Activated T-cell treated with anti-CD3 and anti-CD28 coated beads, Interleukin-2, amount 50 U/mL, for 1 hour (primary cell): ENCODE data around the gene BEND3.

Experiments used
- DNase-seq: peaks from one replicate; pipeline ENCODE4 v3.0.0-alpha.2; 2020

BEND3 gene

DNA sequence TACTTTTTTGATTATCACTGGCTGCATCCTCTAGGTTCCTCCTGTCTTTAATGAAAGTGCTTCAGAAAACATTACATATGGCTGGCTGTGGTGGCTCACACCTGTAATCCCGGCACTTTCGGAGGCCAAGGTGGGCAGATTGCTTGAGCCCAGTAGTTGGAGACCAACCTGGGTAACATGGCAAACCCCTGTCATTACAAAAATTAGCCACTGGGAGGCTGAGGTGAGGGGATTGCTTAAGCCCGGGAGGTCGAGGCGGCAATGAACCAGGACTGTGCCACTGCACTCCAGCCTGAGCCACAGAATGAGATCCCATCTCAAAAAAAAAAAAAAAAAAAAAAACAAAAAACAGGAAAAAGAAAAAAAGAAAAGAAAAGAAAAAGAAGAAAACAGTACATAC, 35.3 kb downstream of the BEND3 start:
- DNase-seq, result no peak

GRCh38 chr6:107079429-107079828, 35.9 kb downstream of the BEND3 start:
- DNase-seq, result no peak

DNA sequence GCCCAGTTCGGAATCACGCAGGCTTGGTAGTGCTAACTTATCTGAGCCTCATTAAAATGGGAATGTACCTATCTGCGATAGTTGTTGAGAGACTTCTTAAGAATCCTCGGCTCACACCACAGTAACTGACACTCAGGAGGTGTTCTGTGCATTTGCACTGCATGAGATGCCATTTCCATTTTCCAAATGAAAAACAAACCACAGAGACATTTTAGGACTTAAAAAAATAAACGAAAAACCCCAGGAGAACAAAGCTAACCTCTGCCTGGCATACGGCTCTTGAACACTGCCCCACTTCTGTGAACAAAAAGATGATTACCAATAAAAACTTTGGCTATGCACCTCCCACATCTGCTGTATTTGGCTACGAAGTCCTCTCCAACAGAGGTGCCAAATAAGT, 37.6 kb downstream of the BEND3 start:
- DNase-seq, result no peak

DNA sequence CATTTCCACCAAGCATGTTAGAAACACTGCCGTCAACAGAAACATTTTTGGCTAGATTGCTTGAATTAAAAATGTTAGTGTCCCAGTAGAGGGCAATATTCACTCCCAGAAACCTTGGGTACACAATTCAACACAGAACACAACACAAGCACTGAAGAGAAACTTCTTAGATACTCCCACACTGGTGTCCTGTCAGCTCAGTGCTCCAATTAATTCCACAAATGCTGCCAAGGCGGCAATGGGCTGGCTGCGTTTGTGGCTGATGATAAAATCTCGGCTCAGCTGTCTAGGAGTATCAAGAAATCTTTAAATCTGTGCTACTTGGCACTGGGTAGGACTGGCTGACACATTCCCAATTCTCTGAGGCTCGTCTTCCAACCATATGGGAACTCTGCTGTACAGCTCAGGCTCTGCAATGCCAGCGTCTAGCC, 39.3 kb downstream of the BEND3 start:
- no peak for DNase-seq

DNA sequence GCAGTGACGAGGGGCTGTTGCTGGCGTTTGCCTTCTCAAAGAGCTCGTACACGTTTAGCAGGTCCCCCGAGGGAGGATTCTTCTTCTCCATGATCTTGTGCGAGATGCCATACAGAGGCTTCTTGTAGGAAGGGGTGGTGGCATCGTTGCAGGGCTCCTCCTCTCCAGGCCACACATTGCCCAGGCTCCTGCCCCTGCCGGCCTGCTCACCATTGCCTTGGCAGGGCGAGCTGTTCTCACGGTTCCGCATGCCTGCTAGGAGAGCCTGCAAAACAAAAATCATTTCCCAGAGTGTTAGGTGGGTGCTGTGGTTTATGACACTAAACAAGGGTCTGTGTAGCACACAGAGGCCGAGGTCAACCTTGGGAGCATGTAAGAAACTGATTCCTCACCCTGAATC, 44.6 kb downstream of the BEND3 start:
- no peak for DNase-seq

- no peak for DNase-seq
Measured at GRCh38 chr6:107069631-107070548, 45.4 kb downstream of the BEND3 start.

DNA sequence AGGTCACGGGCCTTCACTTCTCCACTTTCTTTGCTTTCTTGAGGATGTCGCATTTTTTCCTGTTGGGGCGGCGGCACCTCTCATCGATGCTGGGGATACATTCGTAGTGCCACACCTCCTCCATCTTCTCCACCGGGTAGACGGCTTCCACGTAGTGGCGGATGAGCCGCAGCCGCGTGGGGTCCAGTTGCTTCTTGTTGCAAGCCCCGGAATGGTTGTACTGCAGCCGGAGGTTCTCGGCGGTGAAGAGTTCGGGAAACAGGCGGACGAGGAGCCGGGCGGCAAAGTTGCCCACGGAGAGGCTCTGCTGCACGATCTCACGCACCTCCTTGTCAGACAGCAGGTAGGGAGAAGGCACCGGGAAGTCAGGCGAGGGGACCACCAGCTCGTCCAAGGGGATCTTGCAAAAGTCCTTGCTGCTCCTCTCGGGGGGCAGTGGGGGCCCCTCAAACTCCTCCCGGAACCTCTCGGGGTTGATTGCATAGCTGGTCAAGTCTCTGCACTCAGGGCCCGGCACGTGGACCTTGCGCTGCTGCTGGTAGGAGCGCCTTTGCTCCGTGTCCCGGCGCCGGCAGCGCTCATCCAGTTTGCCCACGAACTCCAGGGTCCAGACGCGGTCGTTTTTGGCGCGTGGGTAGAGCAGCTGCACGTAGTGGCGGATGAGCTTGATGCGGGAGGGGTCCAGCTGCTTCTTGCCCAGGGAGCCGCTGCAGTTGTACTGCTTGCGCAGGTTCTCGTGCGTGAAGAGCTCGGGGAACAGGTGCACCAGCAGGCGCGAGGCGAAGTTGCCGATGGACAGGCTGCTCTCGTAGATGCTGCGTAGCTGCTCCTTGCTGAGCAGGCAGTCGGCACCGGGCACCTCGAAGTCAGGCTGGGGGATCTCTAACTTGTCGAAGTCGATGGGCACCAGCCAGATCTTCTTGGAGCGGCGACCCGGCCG, 46.4 kb downstream of the BEND3 start:
- DNase-seq, result no peak

GRCh38 chr6:107066697-107067659, 48.3 kb downstream of the BEND3 start:
- DNase-seq, result no peak

DNA sequence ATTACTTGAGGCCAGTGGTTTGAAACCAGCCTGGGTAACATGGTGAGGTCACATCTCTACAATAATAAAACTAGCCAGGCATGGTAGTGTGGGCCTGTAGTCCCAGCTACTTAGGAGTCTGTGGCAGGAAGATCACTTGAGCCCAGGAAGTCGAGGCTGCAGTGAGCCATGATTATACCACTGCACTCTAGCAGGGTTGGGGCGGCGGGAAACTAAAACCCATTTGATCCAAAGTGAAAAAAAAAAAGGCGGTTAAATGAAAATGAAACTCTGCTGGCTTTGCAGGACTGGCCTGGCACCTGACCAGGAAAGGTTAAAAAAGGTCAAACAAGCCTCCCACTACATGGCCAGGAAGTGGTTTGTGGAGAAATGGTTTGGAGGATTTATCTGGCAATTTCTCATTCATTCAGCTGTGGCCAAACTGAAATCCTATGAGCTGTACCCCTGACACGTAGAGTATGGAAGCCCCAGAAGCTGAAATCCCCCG, 50.7 kb downstream of the BEND3 start:
- no peak for DNase-seq

DNA sequence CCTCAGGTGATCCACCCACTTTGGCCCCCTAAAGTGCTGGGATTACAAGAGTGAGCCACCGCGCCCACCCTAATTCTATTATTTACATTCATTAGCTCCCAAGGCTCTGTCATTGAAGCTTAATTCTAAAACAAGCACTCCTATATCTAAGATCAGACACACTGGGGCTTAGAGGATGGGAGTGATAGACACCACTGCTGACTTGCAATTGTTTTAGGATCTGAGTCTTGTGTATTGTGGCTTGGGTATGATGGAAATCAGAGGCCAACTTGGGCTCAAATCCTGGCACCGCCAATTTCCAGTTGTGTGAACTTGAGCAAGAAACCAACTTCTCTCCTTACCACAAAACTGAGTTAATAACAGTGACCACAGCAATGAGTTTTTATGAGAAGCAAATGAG, 52.6 kb downstream of the BEND3 start:
- no peak for DNase-seq

GRCh38 chr6:107061125-107062020, 53.9 kb downstream of the BEND3 start:
- DNase-seq, result no peak

DNA sequence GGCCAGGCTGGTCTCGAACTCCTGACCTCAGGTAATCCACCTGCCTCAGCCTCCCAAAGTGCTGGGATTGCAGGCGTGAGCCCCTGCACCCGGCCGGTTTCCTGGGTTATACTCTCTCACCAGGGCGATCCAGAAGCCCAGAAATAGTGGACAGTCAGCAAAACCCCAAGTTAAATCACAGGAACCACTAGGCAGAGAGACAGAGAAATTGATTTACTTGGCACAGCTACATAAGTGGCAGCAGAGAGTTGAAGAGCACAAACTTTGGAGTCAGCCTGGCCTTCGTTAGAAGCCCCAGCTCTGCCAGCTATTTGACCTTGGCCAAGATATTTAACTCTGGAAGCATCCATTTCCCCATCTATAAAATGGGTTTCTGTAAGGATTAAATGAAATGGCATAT, 54.6 kb downstream of the BEND3 start:
- DNase-seq, result no peak

DNA sequence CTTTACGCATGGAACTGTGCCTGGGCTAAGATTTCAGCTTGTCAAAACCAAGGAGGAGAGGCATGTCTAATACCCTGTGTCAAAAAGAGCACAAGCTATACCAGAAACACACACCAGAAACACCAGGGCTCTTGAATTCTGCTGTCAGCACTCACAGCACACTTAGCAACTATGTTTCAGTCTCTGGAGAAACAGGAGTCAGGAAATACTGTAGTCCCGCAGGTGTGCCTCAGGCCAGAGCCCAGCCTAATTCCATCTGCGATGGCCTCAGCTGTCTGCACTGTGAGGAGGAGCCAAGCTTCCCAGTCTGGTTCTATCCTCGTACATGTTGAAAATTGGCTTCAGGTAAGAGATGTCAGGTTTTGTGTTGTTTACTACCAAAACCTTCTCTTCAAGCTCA, 55.7 kb downstream of the BEND3 start:
- no peak for DNase-seq

DNA sequence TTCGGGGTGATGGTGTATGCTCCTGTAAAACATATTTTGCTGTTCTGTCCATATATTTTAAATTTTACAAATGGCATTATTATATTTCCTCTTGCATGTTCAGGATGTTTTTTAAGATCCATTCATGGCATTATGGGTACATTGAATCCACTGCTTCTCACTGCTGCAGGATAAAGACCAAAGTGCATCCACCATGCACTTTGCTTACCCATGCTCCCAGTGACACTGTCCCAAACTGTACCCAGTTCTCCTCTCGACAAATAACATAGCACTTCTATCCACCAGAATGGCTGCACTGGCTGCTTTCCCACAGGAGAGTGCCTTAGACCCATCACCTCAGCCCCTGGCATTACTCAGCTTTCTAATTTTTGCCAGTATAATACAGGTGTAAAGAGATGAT, 57.6 kb downstream of the BEND3 start:
- DNase-seq, result no peak

- DNase-seq, result no peak
Measured at GRCh38 chr6:107056796-107057195, 58.5 kb downstream of the BEND3 start.

- DNase-seq, result no peak
Measured at GRCh38 chr6:107047807-107048206, 67.5 kb downstream of the BEND3 start.

GRCh38 chr6:107045826-107046675, 69.3 kb downstream of the BEND3 start:
- DNase-seq, result no peak

- no peak for DNase-seq
Measured at GRCh38 chr6:107033126-107033525, 82.2 kb downstream of the BEND3 start.

DNA sequence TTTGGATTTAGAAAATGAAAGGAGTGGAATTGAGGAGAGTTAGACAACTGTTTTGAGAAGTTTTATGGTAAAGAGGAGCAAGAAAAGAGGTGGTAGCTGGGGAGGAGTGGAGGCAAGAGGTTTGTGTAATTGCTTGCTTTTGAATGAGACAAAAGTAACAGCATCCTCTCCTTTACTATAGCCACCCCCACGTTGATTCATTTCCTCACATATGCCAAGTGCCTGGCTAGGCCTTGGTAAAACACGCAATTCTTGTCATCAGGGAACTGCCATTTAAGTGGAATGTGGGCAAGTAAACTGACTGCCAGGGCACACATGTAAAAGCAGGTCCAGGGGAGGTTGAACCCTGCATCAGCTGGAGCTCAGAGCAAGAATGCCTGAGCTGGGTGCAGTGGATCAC, 83.3 kb downstream of the BEND3 start:
- no peak for DNase-seq

GRCh38 chr6:107030151-107030550, 85.2 kb downstream of the BEND3 start:
- no peak for DNase-seq
